Stimulated activated CD8-positive, alpha-beta memory T cell treated with anti-CD3 and anti-CD28 coated beads, Interleukin-7, amount 100 ng/mL, for 48 hours (primary cell): ENCODE results near the gene HEATR5A.
"Not testable (repeated sequence)": the region's sequence is repeated elsewhere in the genome, so short reads cannot be mapped to it uniquely, and the experiment has no call there.

Experiments
- DNase-seq, 2 donors: peaks; one replicate each; pipeline ENCODE4 v3.0.0-alpha.2; 2020; ENCODE audit warnings: low read depth in 1 of 2; ENCODE audit errors: extremely low read depth in 1 of 2

The HEATR5A gene

GRCh38 chr14:31391977-31392503 is 28.3 kb downstream of the HEATR5A start:
- DNase-seq, result no peak

GRCh38 chr14:31391473-31391872 is 28.9 kb downstream of the HEATR5A start:
- DNase-seq, result no peak

GRCh38 chr14:31389946-31390345 is 30.4 kb downstream of the HEATR5A start:
- DNase-seq, result no peak

GRCh38 chr14:31388687-31389413 is 31.5 kb downstream of the HEATR5A start:
- no peak for DNase-seq

- no peak for DNase-seq
Observed at GRCh38 chr14:31387091-31387490, 33.3 kb downstream of the HEATR5A start.

GRCh38 chr14:31386271-31386670 is 34.1 kb downstream of the HEATR5A start:
- DNase-seq, result no peak

GRCh38 chr14:31382221-31382620 is 38.1 kb downstream of the HEATR5A start:
- DNase-seq, result no peak

GRCh38 chr14:31380106-31380505 is 40.2 kb downstream of the HEATR5A start:
- DNase-seq, result no peak

GRCh38 chr14:31379125-31379947 is 41.0 kb downstream of the HEATR5A start:
- not testable (repeated sequence) for DNase-seq

GRCh38 chr14:31377433-31377832 is 42.9 kb downstream of the HEATR5A start:
- DNase-seq, result no peak

- no peak for DNase-seq
Observed at GRCh38 chr14:31371646-31372045, 48.7 kb downstream of the HEATR5A start.

- no peak for DNase-seq
Observed at GRCh38 chr14:31363331-31364073, 56.8 kb downstream of the HEATR5A start.

GRCh38 chr14:31362746-31363145 is 57.6 kb downstream of the HEATR5A start:
- DNase-seq, result no peak

- not testable (repeated sequence) for DNase-seq
Observed at GRCh38 chr14:31361761-31362160, 58.6 kb downstream of the HEATR5A start.

GRCh38 chr14:31360919-31361662 is 59.3 kb downstream of the HEATR5A start:
- no peak for DNase-seq

- DNase-seq, result no peak
Observed at GRCh38 chr14:31357279-31357678, 63.1 kb downstream of the HEATR5A start.

GRCh38 chr14:31346097-31346496 is 74.3 kb downstream of the HEATR5A start:
- no peak for DNase-seq

GRCh38 chr14:31341280-31341679 is 79.1 kb downstream of the HEATR5A start:
- no peak for DNase-seq

GRCh38 chr14:31340297-31341063 is 79.9 kb downstream of the HEATR5A start:
- no peak for DNase-seq

- DNase-seq, result no peak
Observed at GRCh38 chr14:31339743-31340142, 80.6 kb downstream of the HEATR5A start.
